ENCODE data around the gene CIRBP.

Gene CIRBP

DNA sequence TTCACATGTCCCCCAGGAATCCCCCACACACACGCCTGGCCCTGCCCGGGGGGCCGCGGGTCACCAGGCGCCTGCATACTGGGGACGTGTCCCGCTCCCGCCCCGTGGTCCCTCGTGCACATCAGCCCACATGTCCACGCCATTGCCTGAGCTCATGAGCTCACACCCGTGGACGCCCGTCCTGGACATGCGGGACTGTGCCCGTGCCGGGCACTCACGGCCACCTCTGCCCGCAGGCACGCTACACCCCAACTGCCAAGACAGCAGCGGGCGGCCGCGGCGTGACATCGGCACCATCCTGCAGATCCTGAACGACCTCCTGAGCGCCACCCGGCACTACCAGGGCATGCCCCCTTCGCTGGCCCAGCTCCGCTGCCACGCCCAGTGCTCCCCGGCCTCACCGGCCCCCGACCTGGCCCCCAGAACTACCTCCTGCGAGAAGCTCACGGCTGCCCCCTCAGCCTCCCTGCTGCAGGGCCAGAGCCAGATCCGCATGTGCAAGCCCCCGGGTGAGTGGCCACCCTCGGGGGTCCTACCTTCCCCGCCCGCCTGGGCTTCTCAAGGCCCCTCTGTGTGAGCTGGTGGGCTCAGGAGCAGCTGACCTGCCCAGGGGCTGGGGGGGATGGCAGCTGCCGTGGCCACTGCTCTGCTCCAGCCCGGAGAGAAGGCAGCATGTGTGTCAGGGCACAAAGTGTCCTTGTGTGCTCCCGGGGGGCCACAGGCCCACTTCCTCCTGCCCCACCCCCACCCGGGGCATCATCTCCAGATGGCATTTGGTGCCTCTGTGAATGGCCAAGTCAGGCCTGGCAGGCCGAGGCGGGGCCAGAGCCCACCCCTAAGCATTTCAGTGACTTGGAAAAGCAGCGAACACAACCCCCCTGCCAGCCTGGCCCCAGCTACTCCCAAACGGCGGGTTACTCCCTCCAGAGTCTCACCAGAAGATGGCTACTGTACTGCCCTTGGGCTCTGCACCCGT lies 13.7 kb upstream of the CIRBP start:
- DNase-seq (ENCODE audit: low read depth) = no peak

GRCh38 chr19:1256646-1257474 lies 12.3 kb upstream of the CIRBP start:
- DNase-seq (ENCODE audit: low read depth) = no peak

DNA sequence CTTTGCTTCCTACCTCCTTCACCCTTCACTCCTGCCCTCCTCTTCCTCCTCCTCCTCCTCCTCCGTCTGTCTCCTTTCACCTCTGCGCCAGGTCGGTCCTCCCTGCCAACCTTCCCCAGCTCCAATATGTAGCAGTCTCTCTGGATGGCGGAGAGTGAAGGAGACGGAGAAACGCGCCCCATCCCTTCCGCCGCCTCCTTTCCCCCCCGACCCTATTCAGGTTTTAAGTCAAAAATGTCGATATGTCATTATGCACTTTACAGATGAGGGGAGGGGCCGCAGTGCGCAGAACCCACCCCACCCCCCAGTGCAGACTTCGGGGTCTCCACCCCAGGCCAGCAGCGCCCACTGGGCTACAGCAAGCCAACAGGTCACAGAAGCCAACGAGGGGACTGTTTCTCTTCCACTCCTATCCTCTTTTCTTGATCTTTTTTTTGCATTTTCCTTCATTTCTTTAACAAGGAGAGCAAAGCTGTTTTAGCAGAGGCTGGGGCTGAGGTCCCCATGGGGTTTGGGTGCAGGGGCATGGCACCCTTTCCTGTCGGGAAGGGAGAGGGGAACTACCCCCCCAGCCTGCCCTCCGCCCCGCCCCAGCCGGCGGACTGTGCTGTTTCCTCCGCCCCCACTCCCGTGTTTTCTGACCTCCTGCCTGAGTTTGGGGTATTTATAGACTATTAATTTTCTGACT lies 11.5 kb upstream of the CIRBP start:
- DNase-seq (ENCODE audit: low read depth) = no peak

GRCh38 chr19:1258163-1258492 lies 11.0 kb upstream of the CIRBP start:
- no peak for DNase-seq (ENCODE audit: low read depth)

- no peak for DNase-seq (ENCODE audit: low read depth)
Measured at GRCh38 chr19:1258707-1259205, 10.4 kb upstream of the CIRBP start.

DNA sequence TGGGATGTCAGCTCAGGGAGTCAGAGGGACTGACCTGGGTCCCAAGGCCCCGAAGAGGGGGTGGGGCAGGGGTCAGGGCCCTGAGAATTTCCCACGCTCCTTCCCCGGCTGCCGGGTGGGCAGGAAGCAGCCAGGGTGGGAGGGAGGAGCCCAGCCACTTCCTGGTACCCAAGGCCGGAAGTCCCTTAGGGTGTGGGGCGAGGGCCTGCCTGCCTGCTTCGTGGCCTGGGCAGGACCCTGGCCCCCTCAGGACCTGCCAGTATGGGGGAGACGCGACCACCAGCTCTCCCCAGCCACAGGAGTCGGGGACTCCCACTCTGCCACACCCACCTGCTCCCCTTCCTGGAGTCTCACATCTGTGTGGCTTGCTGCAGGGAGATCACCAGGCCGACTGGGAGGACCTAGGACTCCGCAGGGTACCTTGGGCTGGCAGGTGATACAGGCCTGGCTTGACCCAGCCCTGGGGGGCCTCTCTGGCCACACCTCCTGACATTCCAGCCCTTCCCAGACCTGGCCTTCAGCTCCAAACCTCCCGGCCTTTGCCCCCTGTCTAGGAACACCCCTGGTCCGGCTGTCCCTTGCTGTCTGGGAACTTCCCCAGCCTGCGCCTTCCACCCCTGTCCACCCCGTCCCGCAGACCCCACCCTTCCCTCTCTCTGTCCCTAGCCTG lies 9.8 kb upstream of the CIRBP start:
- DNase-seq (ENCODE audit: low read depth) = peak; percentile 46

DNA sequence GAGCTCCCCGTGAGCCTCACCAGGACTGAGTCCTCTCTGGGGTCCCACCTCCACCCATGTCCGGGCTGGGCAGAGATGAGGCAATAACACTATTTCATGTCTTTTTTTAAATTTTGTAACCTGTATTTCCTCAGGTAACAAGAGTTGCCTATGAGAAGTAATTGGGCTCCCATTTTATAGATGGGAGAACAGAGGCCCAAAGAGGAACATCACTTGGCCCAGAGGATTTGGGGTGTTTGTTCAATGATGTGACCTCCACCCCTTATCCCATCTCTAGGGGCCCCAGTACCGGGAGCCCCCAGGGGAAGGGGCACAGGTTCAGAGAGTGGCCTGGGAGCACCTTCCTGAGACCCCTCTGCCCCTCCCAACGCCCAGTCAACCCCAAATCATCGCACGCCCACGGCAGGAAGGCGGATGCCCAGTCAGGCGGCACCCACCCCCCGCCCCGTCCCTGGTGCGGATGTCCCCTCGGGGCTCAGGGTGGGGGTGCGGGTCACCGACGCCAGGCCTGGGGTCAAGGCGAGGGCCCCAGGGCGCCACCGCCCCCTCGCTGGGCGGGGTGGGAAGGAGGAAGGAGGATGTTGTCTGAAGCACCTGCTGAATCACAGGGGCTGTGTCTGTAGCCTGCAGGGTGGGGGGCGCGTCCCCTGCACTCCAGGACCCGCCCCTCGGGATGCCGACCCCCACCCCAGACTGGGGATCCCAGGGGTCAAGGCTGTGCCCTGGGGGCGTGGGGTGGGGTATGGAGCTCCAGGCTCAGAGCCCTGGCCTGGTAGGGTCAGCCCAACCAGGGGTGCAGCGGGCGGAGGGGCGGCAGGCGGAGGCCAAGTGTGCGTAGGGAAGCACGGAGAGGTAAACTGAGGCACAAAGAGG lies 9.0 kb upstream of the CIRBP start:
- peak; percentile 31 for DNase-seq (ENCODE audit: low read depth)

DNA sequence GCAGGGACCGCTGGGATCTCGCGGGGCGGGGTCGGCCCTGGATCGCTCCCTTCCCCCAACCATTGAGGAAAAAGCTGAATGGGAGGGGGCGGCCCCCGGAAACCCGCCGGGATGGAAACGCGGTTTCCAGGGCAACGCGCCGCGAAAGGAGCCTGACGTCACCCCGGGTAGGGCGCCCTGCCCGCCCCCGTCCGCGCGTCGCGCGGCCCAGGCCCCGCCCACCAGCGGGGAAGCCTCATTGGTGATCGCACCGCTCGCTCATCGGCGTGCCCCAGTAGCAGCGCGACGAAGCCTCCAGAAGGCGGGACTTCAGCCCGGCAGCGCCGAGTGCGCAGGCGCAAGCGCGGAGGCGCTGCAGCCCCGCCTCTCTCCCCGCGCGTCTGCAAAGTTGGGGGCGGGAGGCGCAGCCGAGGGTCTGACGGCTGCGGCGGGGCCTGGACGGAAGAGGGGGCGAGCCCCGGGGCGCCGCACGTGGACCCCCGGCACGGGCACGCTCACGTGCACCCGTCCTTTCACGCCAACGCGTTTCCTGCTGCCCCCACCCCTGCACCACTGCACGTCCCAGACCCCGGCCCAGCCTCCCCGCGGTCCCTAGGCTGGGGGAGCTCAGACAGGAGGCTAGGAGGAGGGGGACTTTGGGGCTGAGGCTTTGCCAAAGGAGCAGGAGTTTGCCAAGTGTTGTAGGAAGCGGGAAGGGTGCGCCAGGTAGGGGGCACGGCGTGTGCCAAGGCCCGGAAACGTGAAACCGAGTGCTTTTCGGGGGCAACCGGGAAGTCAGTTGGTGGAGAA lies 8.2 kb upstream of the CIRBP start:
- peak; percentile 93 for DNase-seq (ENCODE audit: low read depth)

GRCh38 chr19:1261538-1261797 lies 7.7 kb upstream of the CIRBP start:
- DNase-seq (ENCODE audit: low read depth) = no peak

- DNase-seq (ENCODE audit: low read depth) = peak; percentile 32
Measured at GRCh38 chr19:1261798-1262622, 7.1 kb upstream of the CIRBP start.

DNA sequence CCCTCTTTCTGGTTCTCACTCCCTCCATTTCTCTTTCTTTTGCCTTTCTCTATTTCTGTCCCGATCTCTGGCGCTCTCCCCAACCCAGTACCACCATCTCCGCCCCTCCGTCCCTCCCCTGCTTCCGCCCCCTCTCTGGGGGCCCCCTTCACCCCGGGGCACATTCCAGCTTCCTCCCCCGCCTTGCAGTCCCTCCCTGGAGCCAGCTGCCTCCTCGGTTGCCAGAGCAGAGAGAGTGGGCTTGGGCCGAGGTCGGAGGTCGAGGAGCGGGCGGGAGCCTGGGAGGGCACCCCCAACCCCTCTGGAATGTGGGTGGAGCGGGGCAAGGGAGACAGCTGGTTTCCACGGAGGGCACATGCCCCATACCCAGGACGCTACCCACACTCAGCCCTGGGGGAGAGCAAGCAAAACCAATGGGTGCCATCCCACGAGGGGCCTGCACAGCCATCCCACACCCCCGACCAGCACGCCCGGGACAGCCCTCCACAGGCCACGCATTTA lies 6.5 kb upstream of the CIRBP start:
- no peak for DNase-seq (ENCODE audit: low read depth)

GRCh38 chr19:1263188-1263587 lies 5.9 kb upstream of the CIRBP start:
- DNase-seq (ENCODE audit: low read depth) = no peak

DNA sequence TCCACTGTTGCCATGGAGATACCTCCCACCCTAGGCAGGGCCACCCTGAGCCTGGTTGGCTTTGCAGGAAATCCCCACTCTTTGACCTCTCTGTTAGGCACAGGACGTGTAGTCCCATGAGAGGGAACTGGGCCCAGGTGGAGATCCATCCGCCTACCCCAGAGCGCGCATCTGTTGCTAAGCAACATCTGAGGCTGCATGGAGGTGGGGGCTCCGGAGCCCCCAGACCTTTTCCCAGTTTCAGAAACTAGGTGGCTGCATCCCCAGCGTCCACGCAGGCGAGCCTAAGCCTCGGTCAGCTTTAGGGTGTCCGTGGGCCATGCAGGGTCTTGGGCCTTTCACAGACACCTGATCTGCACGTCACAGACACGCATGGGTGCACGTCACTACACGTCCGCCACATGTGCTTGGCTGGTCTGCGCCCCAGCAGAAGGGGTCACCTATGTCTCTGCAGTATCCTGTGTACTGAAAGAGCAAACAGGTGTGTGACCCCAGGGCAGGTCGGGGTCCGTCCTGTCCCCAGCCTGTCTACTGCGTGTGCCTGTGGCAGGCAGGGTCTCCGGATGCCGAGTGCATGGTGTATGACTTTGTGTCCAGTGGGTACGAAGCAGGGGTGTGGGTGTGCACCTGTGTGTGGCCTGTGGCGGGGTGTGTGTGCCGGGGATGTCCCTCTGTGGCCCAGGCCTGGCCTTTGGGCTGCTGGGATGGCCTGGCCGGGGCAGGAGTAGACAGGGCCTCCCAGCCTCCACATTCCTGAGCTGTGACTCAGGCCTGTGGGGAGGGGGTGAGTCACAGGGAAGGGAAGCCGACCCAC lies 4.1 kb upstream of the CIRBP start:
- peak; percentile 85 for DNase-seq (ENCODE audit: low read depth)

- no peak for DNase-seq (ENCODE audit: low read depth)
Measured at GRCh38 chr19:1265615-1266128, 3.5 kb upstream of the CIRBP start.

- DNase-seq (ENCODE audit: low read depth) = peak; percentile 83
Measured at GRCh38 chr19:1266129-1266915, 2.8 kb upstream of the CIRBP start.

GRCh38 chr19:1266916-1267476 lies 2.1 kb upstream of the CIRBP start:
- DNase-seq (ENCODE audit: low read depth) = peak; percentile 30
